Measurements from ENCODE around the gene CHST8. TPM values are rescaled to one million over a fixed set of nuclear protein-coding genes. Genes with fewer than 3 reads are reported as not detected.
"Not testable (repeated sequence)": the region's sequence is repeated elsewhere in the genome, so short reads cannot be mapped to it uniquely, and the experiment has no call there.

Gene CHST8
- total RNA-seq, 2 experiments from 2014 or later, result not detected

GRCh38 chr19:33815380-33816340 lies 193.9 kb downstream of the CHST8 start:
- ChIA-PET POLR2A (no interaction called here), CTCF (interaction anchor here (1.3 kb wide), 1 partner anchor 38 kb away, joined by 3 read pairs; no protein-coding TSS in a partner anchor)

- ChIA-PET POLR2A (no interaction called here), CTCF (interaction anchor here (2.5 kb wide), 1 partner anchor 40 kb away, joined by 14 read pairs; no protein-coding TSS in a partner anchor)
Observed at GRCh38 chr19:33818411-33818810, 196.7 kb downstream of the CHST8 start.

- CTCF ChIA-PET, result interaction anchor here (0.8 to 2.5 kb wide), 2 partner anchors 24 to 41 kb away, joined by 4 to 14 read pairs; no protein-coding TSS in a partner anchor
- POLR2A ChIA-PET, result not testable (repeated sequence)
Observed at GRCh38 chr19:33819078-33819477, 197.3 kb downstream of the CHST8 start.

GRCh38 chr19:33819506-33819879 lies 197.7 kb downstream of the CHST8 start:
- POLR2A ChIA-PET, result no interaction called here
- CTCF ChIA-PET, result interaction anchor here (0.8 to 2.5 kb wide), 2 partner anchors 25 to 42 kb away, joined by 4 to 14 read pairs; no protein-coding TSS in a partner anchor

- CTCF ChIA-PET, result interaction anchor here (0.8 to 2.5 kb wide), 2 partner anchors 25 to 42 kb away, joined by 4 to 14 read pairs; no protein-coding TSS in a partner anchor
- POLR2A ChIA-PET, result no interaction called here
Observed at GRCh38 chr19:33819880-33820781, 198.4 kb downstream of the CHST8 start.

GRCh38 chr19:33821871-33822270 lies 200.1 kb downstream of the CHST8 start:
- ChIA-PET CTCF (no interaction called here), POLR2A (no interaction called here)

Other genes starting within 250 kb of the CHST8 start
- gene CEBPG, start 248.2 kb upstream of the CHST8 start, total RNA-seq, result 10 to 100 TPM; 28.4 to 28.6 TPM
- gene PEPD, start 100.2 kb upstream of the CHST8 start, total RNA-seq, result 10 to 100 TPM; 42.2 to 46.2 TPM
- gene KCTD15, start 174.9 kb downstream of the CHST8 start, total RNA-seq, result 1 to 10 TPM; 6.4 to 7.6 TPM